Chondrocyte (in vitro differentiated cells): ENCODE data around the gene SLC11A1. TPM values are rescaled to one million over a fixed set of nuclear protein-coding genes. Genes with fewer than 3 reads are reported as not detected.

Experiments
- DNase-seq: peaks from one replicate; pipeline ENCODE4 v3.0.0; 2021; ENCODE audit warnings: mixed read lengths, low spot score
- H3K27ac Mint-ChIP-seq: one replicate; pipeline ENCODE4 v1.8.0; 2021; ENCODE audit warnings: mild to moderate bottlenecking, moderate library complexity, mixed read lengths; ENCODE audit not compliant: unreplicated experiment
- H3K27me3 Mint-ChIP-seq: 2 replicates; pipeline ENCODE4 v1.8.0; 2021; ENCODE audit warnings: low read depth, mixed read lengths
- H3K36me3 Mint-ChIP-seq: 2 replicates; pipeline ENCODE4 v1.8.0; 2021; ENCODE audit warnings: low read depth, mixed read lengths
- H3K4me1 Mint-ChIP-seq: 2 replicates; pipeline ENCODE4 v1.8.0; 2021; ENCODE audit warnings: low read depth, mild to moderate bottlenecking, mixed read lengths
- H3K4me3 Mint-ChIP-seq: one replicate; pipeline ENCODE4 v1.8.0; 2021; ENCODE audit warnings: mild to moderate bottlenecking, moderate library complexity, mixed read lengths; ENCODE audit not compliant: unreplicated experiment
- H3K9me3 Mint-ChIP-seq: 2 replicates; pipeline ENCODE4 v1.8.0; 2021; ENCODE audit warnings: low read depth, mixed read lengths
- total RNA-seq: library from RNA; stranded (reverse); gene quantifications from 3 replicates; pipeline ENCODE4 v1.2.1, GENCODE V29; 2021
- TF ChIP-seq, protein P1 (sequence below): fragments of 200-600 bp; sonication (generic); IDR thresholded peaks from 2 replicates; pipeline ENCODE4 v1.5.0; 2021; ENCODE audit warnings: antibody characterized with exemption, mild to moderate bottlenecking, moderate library complexity

The SLC11A1 gene
- total RNA-seq, 1 donor from 2014 or later = 0.10 TPM

DNA sequence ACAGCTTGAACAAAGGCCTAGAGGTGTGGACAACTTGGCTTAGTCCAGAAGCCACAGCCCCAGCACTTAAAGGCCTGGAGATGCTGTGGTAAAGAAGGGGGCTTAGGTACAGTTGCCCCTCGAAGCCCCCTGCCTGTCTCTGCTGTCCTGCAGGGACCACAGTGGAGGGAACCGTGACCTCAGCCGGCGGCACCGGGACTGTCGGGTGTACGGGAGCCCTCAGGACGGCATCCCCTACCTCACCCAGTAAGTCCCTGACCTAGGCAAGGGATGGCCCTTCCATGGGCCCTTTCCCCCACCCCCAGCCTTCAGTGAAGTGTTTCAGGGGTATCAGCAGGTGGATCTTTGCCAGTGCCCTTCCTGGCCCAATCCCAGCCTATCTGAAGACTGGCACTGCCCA, 40.7 kb upstream of the SLC11A1 start:
- no peak overlapping the region for H3K4me3 Mint-ChIP-seq
- DNase-seq = no peak
- peaks cover 28% of the 10 kb centered on the region for H3K4me1 Mint-ChIP-seq
- TF ChIP-seq, protein P1, sequence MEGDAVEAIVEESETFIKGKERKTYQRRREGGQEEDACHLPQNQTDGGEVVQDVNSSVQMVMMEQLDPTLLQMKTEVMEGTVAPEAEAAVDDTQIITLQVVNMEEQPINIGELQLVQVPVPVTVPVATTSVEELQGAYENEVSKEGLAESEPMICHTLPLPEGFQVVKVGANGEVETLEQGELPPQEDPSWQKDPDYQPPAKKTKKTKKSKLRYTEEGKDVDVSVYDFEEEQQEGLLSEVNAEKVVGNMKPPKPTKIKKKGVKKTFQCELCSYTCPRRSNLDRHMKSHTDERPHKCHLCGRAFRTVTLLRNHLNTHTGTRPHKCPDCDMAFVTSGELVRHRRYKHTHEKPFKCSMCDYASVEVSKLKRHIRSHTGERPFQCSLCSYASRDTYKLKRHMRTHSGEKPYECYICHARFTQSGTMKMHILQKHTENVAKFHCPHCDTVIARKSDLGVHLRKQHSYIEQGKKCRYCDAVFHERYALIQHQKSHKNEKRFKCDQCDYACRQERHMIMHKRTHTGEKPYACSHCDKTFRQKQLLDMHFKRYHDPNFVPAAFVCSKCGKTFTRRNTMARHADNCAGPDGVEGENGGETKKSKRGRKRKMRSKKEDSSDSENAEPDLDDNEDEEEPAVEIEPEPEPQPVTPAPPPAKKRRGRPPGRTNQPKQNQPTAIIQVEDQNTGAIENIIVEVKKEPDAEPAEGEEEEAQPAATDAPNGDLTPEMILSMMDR = no peak
- H3K27me3 Mint-ChIP-seq = no peaks in the 10 kb centered on the region
- no peaks in the 10 kb centered on the region for H3K9me3 Mint-ChIP-seq
- H3K36me3 Mint-ChIP-seq = peaks cover 2% of the 10 kb centered on the region
- no peak overlapping the region for H3K27ac Mint-ChIP-seq

DNA sequence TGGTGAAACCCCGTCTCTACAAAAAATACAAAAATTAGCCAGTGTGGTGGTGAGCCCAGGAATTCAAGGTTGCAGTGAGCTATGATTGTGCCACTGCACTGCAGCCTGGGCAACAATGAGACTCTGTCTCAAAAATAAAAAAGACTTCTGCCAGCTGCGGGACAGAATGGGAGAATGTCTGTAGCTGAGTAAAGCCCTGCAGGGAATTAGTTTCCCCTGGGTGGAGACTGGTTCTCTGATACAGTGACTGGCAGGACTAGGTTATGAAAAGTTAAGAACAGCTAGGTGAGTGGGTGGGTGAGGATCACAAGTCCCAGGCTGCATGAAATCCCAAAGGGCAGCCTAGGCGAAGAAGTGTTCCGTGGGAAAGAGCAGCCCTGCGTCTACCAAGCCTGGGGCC, 39.2 kb upstream of the SLC11A1 start:
- no peak overlapping the region for H3K4me3 Mint-ChIP-seq
- no peaks in the 10 kb centered on the region for H3K27me3 Mint-ChIP-seq
- peak overlapping the region; percentile 49 for H3K27ac Mint-ChIP-seq
- peaks cover 29% of the 10 kb centered on the region for H3K4me1 Mint-ChIP-seq
- H3K36me3 Mint-ChIP-seq = peaks cover 2% of the 10 kb centered on the region
- H3K9me3 Mint-ChIP-seq = no peaks in the 10 kb centered on the region
- no peak for DNase-seq
- TF ChIP-seq, protein P1 = no peak

DNA sequence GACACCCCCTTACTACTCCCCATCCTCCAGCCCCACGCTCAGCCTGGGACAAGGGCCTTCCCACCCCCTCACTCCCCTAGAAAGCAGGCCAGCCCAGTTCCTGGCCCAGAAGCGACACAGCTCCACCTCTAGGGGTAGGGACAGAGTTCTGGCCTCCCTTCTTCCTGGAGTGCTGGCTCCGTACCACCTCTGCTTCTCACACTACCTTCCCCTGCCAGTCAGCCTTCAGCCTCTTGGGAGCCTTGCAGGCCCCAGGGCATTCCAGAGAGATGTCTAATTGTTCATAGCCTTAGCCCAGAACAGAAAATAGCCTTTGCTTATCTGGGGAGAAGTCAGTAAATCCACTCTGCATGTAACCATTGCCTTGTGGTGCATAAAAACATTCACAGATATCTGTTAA, 38.5 kb upstream of the SLC11A1 start:
- TF ChIP-seq, protein P1 = peak; percentile 10
- H3K4me1 Mint-ChIP-seq = peaks cover 29% of the 10 kb centered on the region
- DNase-seq = no peak
- no peaks in the 10 kb centered on the region for H3K9me3 Mint-ChIP-seq
- H3K27me3 Mint-ChIP-seq = no peaks in the 10 kb centered on the region
- no peak overlapping the region for H3K4me3 Mint-ChIP-seq
- H3K27ac Mint-ChIP-seq = peak overlapping the region; percentile 68
- peaks cover 2% of the 10 kb centered on the region for H3K36me3 Mint-ChIP-seq

GRCh38 chr2:218344090-218344754, 37.9 kb upstream of the SLC11A1 start:
- Mint-ChIP-seq H3K4me1 (peaks cover 29% of the 10 kb centered on the region), H3K27ac (peak overlapping the region; percentile 68)
- TF ChIP-seq, protein P1 = no peak

DNA sequence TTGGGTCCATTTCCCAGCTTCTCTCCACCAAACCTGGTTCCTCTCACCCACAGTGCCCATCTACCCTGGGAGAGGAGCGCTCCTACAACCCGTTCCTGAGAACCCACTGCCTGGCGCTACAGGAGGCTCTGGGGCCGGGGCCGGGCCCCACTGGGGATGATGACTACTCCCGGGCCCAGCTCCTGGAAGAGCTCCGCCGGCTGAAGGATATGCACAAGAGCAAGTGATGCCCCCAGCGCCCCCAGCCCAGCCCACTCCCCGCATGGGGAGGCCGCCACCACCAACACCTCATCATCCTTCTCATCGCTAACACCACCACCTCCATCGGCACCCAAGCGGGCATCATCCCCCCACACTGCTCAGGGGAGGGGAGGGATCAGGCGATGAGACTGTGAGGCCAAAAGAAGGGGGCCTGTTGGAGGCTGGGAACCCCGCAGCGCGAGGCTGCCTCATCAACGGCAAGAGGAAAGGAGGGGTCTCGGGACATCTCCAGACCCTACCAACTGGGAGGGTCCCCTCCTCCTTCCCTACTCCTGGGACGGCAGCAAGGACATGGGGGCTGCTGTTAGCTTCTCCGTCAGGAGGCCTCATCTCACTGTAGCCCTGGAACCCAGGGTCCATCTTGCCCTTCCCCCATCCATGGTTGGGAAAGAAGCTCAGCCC, 37.2 kb upstream of the SLC11A1 start:
- Mint-ChIP-seq H3K36me3 (peaks cover 2% of the 10 kb centered on the region), H3K4me3 (no peak overlapping the region), H3K9me3 (no peaks in the 10 kb centered on the region), H3K4me1 (peaks cover 29% of the 10 kb centered on the region), H3K27me3 (no peaks in the 10 kb centered on the region), H3K27ac (no peak overlapping the region)
- DNase-seq = no peak
- TF ChIP-seq, protein P1 = no peak

More at GRCh38 chr2:218344090-218344754, 37.9 kb upstream of the SLC11A1 start:
- Mint-ChIP-seq H3K36me3 (peaks cover 2% of the 10 kb centered on the region), H3K27me3 (no peaks in the 10 kb centered on the region), H3K9me3 (no peaks in the 10 kb centered on the region), H3K4me3 (no peak overlapping the region)
- no peak for DNase-seq
